Measurements from ENCODE around the gene C11orf42.

Gene C11orf42, protein sequence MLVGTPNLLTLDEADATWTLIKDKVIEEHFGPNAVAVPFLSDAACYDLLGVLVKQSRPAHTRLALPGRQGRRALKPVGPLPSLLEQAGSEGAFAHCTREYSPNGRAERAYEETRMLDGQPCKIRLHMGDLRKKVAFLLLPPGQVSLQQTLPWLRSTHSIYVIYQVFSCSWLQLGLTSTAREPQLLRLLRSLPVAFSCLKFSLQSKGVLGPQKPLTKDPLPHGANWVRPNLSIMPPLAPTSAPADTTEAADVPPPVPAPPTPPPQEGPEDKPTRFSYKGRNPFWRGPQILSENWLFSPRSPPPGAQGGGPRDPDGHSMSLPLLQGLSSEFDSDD

DNA sequence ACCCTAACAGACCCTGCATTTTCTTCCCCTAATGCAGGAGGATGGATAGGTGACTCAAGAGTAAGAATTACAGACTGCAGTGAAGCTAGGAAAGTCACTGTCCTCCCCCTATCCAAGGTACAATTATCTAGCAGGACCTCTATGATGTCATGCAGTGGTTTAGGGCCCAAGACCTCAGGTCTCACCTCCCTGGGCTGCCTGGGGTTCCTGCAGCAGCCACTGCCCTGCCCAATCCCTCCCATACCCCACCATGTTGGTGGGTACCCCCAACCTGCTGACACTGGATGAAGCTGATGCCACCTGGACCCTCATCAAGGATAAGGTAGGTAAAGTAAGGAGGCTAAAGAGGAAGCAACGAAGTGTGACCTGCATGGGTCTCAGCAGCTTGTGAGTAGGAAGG, at the start of gene C11orf42:
Gene C11orf42 (plus strand): TSS at position 192 of the 400 bp plus-strand sequence. CDS start 59 bp downstream, at position 251.
- no peak for DNase-seq

DNA sequence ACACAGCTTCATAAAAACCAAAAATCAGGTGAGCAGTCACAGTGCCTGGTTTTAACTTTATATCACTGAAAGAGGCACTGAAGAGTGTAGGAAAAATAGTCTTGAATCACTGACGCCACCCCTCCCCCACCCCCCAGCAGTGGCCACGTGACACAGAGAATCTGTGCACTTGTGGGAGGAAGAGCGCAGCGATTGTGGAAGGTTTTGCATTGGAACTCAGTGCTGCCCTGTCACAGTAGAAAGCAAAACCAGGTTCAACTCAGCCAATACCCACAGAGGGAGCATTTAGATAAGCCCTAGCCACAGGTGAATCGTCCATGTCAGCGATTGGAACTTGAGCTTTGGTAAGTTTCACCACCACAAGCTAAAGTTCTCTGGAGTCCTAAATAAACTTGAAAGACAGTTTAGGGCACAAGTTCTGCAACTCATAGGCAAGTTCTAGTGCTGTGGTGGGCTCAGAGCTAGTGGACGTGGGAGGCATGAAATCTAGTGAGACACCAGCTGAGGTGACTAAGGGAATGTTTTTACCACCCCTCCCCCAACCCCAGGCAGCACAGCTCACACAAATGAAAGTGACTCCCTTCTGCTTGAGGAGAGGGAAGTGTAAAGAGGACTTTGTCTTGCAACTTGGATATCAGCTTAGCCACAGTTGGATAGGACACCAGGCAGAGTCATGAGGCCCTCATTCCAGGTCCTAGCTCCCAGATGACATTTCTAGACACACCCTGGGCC, 48.6 kb upstream of the C11orf42 start:
- no peak for DNase-seq

DNA sequence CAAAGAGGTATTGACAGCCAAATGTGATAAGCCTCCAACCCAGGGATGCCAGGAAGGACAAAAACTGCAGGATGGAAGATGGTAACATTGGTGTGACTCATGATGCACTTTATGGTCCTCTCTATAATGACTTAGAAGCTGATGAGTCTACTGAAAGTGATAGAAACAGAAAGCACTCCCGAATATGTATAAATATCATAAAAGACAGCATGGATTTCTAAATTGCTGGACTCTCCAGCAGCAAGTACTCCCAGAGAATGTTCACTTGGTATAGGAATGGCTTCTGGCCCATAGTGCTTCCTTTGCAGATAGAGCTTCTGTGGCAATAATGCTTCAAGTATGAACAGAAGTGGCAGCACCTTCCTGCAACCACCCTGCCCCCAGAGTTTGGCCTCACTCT, 35.1 kb upstream of the C11orf42 start, which contains the start of gene OR52B2:
Gene OR52B2 (minus strand): TSS at position 101 of the 400 bp plus-strand sequence. CDS start 0 bp downstream, at position 101.
- DNase-seq = no peak

DNA sequence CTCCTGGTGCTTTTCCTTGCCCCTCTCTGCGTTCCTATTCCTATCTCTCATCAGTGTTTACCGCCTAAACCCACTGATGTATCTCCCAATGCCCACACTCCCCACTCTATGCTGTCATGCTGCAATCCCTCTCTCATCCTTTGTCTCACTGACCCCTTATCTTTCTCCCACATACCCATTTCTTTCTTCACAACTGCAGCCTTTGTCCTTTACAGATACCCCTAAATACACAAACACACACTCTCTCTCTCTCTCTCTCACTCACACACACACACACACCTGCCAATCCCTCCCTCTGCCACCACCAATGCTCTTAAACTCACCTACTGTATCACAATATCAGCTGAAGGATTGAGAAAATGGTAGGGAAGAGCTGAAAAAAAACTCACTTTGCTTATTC, 29.9 kb upstream of the C11orf42 start:
- no peak for DNase-seq

DNA sequence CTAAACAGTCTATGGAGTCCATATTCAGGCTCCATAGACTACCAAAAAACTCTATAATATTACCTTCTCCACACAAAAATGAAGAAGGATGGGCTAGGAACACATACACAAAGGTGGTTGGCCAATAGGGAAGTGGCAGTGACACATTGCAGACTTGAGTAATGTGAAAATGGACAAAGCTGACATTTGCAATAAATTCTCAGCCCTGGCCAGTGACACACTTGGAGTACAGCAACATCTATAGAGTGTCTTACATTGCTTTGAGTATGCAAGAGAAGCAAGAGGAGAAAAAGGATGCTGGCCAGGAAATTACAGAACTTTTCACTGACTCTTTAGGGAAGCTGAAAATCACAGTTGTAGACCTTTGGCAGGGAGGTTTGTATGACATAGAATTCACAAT, 13.6 kb upstream of the C11orf42 start:
- no peak for DNase-seq

DNA sequence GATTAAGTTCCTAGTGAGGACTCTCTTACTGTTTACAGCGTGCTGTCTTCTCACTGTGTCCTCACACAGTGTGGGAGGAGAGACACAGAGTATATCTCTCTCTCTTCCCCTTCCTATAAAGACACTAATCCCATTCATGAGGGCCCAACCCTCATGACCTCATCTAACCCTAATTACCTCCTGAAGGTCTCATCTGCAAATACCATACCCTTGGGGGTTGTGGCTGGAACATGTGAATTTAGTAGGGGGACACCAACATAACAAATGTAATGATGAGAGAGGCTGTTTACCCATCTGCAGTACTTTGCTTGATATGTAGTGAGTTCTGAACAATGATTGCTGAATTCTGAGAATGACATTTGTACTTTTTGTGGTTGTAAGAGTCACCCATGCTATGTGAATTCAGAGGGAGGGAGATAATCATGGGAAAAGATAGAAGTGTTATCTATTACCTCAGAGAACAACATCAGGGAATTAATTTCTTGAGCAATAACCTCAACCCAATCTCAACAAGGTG, 11.2 kb upstream of the C11orf42 start:
- DNase-seq = no peak

DNA sequence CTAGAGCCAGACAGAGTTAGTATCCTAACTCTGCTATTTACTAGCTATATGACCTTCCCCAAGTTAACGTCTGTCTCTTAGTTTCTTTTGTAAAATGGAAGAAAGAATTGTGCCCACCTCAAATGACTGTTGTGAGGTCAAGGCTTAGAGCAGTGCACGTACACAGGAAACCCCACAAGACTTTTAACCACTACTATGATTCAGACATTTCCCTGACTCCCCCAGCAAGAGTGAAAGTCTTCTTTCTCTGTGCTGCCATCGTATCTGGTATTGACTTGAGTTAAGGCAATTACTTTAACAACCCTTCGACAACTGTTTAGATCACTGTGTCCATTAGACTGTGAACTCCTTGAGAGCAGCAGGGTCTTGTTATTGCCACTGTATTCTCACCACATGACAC, 9.0 kb upstream of the C11orf42 start:
- DNase-seq = no peak

DNA sequence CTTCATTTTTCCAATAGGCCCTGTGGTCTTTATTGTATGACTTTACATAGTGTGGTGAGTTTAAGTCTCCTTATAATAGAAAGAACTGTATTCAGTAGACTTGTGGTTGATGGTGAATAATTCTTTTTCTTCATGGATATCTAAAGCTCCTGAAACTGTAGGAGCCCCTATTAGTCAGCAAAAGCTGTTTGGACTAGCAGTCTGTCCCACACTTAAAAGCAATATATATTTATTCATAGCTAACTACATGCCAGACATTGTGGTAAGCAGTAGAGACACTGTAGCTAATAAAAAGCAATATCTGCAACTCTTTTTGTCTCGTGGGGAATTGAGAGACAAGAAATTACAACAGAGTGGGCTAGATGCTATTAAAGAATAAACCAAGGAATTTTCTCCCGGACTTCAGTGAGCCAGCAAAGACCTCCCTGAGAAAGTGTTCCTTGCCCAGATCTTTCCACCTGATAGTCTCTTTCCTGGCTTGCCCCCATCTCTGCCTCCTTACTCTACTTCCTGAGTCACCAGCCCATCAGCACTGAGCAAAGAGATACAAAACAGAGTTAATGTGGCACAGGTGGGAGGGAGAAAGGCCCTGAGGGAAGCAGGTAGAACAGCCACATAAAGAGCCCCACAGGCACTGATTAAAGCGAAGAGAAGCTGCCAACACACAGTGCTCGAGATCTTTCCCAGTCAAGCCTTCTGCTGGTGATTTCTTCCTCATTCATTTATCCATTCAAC, 7.7 kb upstream of the C11orf42 start:
- no peak for DNase-seq

DNA sequence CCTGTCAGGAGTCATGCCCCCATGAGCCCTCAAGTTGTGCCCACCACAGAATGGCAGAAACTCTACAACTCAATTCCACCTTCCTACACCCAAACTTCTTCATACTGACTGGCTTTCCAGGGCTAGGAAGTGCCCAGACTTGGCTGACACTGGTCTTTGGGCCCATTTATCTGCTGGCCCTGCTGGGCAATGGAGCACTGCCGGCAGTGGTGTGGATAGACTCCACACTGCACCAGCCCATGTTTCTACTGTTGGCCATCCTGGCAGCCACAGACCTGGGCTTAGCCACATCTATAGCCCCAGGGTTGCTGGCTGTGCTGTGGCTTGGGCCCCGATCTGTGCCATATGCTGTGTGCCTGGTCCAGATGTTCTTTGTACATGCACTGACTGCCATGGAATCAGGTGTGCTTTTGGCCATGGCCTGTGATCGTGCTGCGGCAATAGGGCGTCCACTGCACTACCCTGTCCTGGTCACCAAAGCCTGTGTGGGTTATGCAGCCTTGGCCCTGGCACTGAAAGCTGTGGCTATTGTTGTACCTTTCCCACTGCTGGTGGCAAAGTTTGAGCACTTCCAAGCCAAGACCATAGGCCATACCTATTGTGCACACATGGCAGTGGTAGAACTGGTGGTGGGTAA, 6.1 kb upstream of the C11orf42 start, which contains the start of gene OR52W1:
Gene OR52W1 (plus strand): TSS at position 51 of the 637 bp plus-strand sequence. CDS start 0 bp downstream, at position 51.
- DNase-seq = no peak

DNA sequence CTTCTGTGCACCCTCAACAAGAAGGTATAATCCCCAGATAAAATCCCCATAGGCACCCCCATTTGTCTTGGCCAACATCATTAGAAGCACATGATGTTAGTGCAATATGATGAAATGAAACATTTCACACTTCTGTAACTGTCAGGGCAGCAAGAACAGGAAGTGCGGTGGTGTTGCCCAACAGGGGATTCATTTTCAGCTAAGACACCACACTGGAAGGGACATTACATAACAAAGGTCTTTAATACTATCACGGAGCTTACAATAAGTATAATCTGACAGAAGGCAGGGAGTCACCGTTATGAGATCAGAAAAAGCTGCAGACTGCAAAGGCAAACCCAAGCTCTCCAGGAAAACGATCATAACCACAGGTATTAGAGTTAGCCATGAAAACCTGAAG, 4.4 kb upstream of the C11orf42 start:
- no peak for DNase-seq

DNA sequence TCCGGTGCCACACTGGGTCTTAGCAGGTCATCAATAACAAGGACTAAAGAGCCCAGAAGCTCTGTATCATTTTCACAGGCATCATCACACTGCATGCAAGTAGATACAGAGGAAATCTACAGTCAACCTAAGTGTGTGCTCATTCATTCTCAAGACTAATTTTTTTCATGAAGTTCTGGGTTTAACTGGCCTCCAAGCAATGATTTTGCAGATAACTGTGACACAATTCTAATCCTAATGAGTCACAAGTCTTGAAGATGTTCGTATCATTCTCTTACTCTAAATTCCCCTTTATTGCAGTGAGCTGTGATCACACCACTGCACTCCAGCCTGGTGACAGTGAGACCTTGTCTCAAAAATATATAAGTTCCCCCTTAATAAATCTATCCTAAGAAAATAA, 3.9 kb upstream of the C11orf42 start:
- DNase-seq = no peak

DNA sequence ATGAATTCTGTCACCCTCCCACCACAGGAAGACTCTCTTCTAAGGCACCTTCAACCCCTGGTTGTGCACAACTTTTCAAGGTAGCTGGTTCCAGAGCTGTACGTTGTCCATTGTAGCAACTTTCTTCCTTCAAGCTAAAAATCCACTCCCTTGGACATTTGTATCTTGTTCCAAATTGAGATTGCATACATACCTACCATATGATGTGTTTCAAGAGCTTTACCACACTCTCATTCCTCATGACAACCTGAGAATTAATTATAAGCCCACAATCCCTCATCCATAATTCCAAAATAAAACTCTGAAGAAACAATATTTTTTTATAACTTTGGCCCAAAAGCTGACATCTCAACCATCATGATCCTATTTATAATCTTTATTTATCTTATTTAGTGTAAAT, 3.3 kb upstream of the C11orf42 start:
- no peak for DNase-seq

DNA sequence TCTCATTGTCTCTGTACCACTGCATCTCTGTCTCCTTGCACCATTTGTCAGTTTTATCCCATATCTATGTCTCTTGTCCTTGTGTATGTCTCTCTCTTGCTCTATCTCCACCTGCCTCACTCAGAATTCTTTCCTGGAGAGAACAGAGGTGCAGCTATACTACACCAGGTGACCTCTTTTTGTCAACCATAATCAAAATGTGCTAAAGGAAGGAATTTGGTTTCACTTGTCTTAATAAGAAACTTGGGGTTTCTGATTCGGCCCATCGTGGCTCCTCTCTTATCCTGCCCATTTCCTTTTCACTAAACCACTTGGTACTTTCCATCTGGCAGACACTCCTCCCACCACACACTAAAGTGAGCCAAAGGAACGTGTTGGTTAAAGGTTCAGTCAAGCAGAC, 2.0 kb upstream of the C11orf42 start:
- no peak for DNase-seq

DNA sequence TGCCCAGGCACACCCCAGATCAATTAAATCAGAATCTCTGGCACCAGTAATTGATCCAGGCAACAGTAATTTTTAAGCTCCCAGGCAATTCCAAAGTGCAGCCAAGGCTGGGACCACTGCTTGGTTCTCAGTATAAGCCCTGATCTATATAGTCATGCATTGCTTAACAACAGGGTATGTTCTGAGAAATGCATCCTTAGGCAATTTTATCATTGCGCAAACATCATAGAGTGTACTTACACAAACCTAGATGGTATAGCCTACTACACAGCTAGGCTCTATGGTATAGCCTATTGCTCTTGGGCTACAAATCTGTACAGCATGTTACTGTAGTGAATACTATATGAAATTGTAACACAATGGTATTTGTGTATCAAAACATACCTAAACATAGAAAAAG, 651 bp upstream of the C11orf42 start:
- DNase-seq = no peak

DNA sequence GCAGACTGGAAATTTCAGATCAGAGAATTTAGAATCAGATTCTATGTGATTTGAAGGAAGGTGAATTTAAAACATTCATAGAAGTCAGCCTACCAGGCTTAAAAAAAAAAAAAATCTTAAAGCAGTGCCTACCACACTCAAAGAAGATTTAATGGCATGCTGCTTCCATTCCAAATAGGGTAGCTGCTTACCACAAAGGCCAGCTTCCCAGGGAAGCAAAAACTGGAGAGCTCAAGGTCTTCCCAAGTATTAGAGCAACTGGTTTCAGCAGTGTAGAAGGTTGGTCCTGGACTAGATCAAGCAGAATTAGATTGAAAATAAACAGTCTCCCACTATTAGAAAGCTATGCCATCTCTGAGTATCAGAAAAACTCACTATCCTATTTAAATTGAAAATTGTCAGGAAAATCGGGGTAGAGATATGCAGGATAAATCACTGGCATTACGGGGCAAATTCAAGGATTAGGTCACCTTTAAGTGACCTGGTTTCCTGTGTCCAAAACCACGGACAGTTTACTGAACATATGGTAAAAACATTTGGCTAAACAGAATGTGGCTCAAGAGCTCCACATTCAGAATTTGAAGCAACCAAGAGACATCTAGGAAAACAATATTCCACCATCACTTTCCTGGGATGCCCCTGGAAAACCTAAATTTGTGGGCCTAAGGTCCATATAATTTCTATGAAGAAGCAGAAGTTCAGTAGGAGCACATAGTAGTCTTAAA, 1.3 kb downstream of the C11orf42 start:
- DNase-seq = no peak

DNA sequence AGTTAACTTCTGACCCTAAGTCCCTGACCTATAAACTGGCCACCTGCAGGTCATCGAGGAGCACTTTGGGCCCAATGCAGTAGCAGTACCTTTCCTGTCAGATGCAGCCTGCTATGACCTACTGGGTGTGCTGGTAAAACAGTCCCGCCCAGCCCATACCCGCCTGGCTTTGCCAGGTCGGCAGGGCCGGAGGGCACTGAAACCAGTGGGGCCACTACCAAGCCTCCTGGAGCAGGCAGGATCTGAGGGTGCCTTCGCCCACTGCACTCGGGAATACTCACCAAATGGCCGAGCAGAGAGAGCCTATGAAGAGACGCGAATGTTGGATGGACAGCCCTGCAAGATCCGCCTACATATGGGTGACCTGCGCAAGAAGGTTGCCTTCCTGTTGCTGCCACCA, 4.4 kb downstream of the C11orf42 start:
- no peak for DNase-seq

DNA sequence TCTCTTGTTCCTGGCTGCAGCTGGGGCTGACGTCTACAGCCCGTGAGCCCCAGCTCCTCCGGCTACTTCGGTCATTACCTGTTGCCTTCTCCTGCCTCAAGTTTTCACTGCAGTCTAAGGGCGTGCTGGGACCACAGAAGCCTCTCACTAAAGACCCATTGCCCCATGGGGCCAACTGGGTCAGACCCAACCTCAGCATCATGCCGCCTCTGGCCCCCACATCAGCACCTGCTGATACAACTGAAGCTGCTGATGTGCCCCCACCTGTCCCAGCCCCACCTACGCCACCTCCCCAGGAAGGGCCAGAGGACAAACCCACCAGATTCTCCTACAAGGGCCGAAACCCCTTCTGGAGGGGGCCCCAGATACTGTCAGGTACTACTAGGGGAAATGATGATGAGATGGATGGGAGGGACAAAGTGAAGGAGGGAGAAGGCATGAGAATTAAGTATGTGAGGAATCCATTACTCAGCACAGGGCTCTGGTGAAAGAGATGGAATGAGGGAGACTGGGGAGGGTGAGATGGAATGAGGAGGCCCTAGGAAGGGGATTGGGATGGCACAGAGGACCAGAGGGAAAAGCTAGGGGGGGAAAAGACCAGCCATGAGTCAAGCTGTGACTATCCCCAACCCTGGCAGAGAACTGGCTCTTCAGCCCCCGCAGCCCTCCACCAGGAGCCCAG, 5.1 kb downstream of the C11orf42 start:
- no peak for DNase-seq

DNA sequence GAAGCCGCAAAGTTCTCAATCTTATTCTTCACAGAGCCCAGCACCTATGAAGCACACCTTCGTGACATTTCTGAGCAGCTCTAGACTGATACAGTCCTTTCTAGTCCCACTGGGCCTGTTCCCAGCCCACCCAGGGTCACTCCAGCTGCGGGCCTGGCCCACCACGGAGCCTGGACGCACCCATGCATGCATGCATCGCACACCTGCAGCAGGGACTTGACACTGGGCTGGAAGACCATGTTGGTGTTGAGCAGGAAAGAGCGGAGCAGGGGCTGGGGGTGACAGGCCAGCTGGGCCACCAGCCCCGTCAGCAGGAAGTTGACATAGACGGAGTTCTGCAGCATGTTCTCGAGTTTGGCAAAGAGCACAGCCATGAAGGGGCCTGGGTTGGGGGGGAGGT, 9.2 kb downstream of the C11orf42 start:
- no peak for DNase-seq

DNA sequence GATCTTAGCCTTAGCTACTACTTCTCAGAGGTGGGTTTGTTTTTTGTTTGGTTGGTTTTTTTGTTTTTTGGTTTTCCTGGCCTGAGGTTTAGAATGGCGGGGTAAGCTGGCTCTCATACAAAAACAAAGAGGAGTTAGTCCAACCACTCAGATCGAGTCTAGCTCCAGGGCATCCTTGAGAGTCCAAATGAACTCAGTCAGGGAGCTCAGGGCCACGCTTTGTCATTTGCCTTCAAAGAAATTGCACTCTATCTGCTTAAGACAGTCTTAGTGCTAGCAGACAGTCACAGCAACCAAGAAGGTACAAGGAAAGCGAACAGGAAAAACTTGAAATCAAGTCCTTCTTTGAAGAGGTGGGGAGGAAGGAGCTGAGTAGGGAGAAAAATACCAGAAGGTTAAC, 11.1 kb downstream of the C11orf42 start:
- no peak for DNase-seq

DNA sequence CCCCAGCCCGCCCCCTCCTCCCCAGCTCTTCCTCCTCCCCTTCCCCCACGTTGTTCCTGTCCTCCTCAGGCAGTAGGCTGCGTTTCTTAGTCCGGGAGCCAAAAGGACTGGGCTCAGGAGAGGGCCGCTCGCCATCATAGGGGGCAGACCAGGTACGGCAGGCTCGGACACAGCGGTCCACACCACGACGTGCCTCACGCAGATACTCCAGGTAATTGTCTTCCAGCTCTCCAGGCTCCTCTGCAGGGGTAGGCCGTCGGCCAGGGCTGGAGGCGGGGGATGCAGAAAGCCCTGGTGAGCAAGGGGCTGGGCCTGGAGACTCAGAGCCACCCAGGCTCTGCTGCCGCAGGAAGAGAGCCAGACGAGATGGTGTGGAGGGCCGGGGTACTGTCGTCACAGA, 12.4 kb downstream of the C11orf42 start:
- DNase-seq = no peak

DNA sequence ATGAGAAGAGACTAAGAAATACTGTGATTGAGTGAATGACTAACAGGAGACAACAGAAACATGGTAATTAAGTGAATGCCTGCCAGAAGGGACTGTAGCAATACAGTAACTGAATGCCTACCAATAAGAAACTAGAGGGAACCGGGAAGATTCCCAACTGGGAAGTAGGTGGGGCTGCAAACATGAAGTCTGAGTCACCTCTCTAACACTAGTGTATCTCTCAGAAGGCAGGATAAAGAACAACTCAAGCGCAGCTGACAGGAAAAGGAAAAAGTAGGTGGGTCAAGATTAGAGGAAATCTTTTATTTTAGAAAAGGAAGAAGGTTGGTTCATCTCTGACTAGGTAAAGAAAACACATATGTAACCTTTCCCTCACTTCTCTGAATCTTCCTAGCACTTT, 14.0 kb downstream of the C11orf42 start:
- DNase-seq = no peak

DNA sequence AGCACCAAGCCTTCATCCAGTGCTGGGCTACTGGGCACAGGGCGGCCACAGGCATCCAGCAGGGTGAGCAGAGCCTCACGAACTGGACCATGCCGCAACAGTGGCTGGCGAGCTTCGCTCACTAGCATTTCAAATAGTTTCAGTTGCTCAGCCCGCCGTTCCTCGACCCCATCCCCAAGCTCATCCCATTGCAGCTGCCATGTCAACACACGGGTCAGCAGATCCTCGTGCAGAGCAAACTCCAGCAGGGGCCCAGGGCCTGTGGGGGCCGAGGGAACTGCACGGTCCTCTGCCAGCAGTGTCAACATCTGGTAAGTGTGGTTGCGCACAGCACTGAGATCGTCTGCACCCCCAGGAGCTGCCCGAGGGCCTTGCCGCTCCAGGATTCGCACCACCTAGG, 18.5 kb downstream of the C11orf42 start:
- DNase-seq = no peak
